Measurements from ENCODE around the gene CYP2W1.

The CYP2W1 gene

GRCh38 chr7:979151-979550 is 3.8 kb upstream of the CYP2W1 start:
- Histone ChIP-seq H3K4me1 (ENCODE audit: insufficient read depth, low read length) (peaks cover 4% of the 10 kb centered on the region), H3K27me3 (ENCODE audit: insufficient read depth, low read length) (no peaks in the 10 kb centered on the region), H3K9ac (ENCODE audit: low read depth, low read length) (no peak overlapping the region), H3K9me3 (ENCODE audit: insufficient read depth, low read depth, low read length) (no peaks in the 10 kb centered on the region), H3K36me3 (ENCODE audit: insufficient read depth, low read length) (no peaks in the 10 kb centered on the region), H3K4me3 (ENCODE audit: low read length) (no peak overlapping the region), H3K27ac (ENCODE audit: low read depth, low read length) (no peak overlapping the region)
- WGBS, result 93% methylated on average over 16 of the region's 16 CpGs

DNA sequence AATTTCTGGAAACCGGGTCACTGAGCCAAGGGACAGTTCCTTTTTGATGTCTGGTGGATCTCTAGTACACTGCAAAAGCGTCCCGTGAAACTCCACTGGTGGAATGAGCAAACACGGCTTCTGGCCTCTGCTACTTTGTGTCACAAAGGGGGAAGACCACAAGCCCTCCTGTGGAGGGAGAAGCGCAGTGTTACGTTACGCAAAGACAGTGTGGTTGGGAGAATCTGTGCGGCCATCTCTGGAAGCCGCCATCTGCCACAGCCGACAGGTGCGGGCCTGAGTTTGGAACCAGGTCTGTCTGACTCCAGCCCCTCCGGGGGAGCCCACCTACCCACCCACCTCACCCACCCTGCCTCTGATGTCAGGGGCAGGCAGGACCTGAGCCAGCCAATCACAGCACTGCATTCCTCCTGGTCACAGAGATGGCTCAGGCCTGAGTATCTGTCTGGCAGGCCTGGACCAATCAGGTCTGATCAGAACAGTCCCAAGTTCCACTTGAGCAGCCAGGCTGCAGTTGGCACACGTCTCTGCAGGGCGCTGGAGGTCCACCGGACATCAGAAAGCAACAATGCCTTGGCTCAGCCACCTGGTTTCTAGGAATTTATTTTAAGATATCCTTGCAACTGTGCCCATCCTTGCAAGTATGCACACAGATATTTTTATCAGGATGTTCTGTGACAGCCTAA is 3.0 kb upstream of the CYP2W1 start:
- H3K4me3 ChIP-seq (ENCODE audit: low read length), result no peak overlapping the region
- WGBS, result 81% methylated on average over 15 of the region's 15 CpGs
- H3K27ac ChIP-seq (ENCODE audit: low read depth, low read length), result no peak overlapping the region

GRCh38 chr7:981793-982510 is 1.0 kb upstream of the CYP2W1 start:
- Histone ChIP-seq H3K36me3 (ENCODE audit: insufficient read depth, low read length) (no peaks in the 10 kb centered on the region), H3K4me3 (ENCODE audit: low read length) (no peak overlapping the region), H3K4me1 (ENCODE audit: insufficient read depth, low read length) (no peaks in the 10 kb centered on the region), H3K27me3 (ENCODE audit: insufficient read depth, low read length) (no peaks in the 10 kb centered on the region), H3K9ac (ENCODE audit: low read depth, low read length) (no peak overlapping the region), H3K27ac (ENCODE audit: low read depth, low read length) (no peak overlapping the region), H3K9me3 (ENCODE audit: insufficient read depth, low read depth, low read length) (no peaks in the 10 kb centered on the region)
- 95% methylated on average over 18 of the region's 19 CpGs for WGBS

More for the DNA sequence above, 3.0 kb upstream of the CYP2W1 start:
- Histone ChIP-seq H3K36me3 (ENCODE audit: insufficient read depth, low read length) (no peaks in the 10 kb centered on the region), H3K4me1 (ENCODE audit: insufficient read depth, low read length) (peaks cover 4% of the 10 kb centered on the region), H3K9ac (ENCODE audit: low read depth, low read length) (no peak overlapping the region), H3K9me3 (ENCODE audit: insufficient read depth, low read depth, low read length) (no peaks in the 10 kb centered on the region), H3K27me3 (ENCODE audit: insufficient read depth, low read length) (no peaks in the 10 kb centered on the region)

DNA sequence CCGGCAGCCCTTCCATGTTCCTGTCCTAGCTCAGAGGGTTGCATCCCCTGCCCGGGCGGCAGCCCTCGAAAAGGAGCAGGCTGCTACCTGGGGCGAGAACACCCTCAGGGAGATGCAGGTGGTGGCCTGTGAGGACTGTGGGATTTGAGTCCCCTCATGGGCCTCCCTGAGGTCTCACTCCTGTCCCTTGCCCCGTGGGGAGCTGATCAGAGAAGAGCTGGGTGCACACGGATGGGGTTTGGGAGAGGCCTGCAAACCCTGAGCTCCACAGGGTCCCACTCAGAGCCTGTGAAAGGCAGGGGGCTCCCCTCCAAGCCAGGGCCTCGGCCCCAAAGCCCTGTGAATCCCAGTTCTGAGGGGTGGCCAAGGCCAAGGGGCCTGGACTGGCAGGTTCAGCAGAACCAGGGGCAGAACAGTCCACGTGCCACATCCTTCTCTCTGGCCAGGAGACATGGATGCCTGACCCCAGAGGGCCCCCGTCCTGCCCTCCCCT is 424 bp upstream of the CYP2W1 start:
- 91% methylated on average over 10 of the region's 10 CpGs for WGBS
- no peak overlapping the region for H3K9ac ChIP-seq (ENCODE audit: low read depth, low read length)
- H3K36me3 ChIP-seq (ENCODE audit: insufficient read depth, low read length), result no peaks in the 10 kb centered on the region
- H3K27me3 ChIP-seq (ENCODE audit: insufficient read depth, low read length), result no peaks in the 10 kb centered on the region
- H3K4me1 ChIP-seq (ENCODE audit: insufficient read depth, low read length), result no peaks in the 10 kb centered on the region
- H3K27ac ChIP-seq (ENCODE audit: low read depth, low read length), result no peak overlapping the region
- H3K9me3 ChIP-seq (ENCODE audit: insufficient read depth, low read depth, low read length), result no peaks in the 10 kb centered on the region
- H3K4me3 ChIP-seq (ENCODE audit: low read length), result no peak overlapping the region

GRCh38 chr7:983616-984071 is 663 bp downstream of the CYP2W1 start:
- Histone ChIP-seq H3K36me3 (ENCODE audit: insufficient read depth, low read length) (no peaks in the 10 kb centered on the region), H3K4me1 (ENCODE audit: insufficient read depth, low read length) (no peaks in the 10 kb centered on the region), H3K9me3 (ENCODE audit: insufficient read depth, low read depth, low read length) (no peaks in the 10 kb centered on the region), H3K4me3 (ENCODE audit: low read length) (no peak overlapping the region), H3K9ac (ENCODE audit: low read depth, low read length) (no peak overlapping the region), H3K27me3 (ENCODE audit: insufficient read depth, low read length) (no peaks in the 10 kb centered on the region), H3K27ac (ENCODE audit: low read depth, low read length) (no peak overlapping the region)
- WGBS, result 93% methylated on average over 20 of the region's 20 CpGs

DNA sequence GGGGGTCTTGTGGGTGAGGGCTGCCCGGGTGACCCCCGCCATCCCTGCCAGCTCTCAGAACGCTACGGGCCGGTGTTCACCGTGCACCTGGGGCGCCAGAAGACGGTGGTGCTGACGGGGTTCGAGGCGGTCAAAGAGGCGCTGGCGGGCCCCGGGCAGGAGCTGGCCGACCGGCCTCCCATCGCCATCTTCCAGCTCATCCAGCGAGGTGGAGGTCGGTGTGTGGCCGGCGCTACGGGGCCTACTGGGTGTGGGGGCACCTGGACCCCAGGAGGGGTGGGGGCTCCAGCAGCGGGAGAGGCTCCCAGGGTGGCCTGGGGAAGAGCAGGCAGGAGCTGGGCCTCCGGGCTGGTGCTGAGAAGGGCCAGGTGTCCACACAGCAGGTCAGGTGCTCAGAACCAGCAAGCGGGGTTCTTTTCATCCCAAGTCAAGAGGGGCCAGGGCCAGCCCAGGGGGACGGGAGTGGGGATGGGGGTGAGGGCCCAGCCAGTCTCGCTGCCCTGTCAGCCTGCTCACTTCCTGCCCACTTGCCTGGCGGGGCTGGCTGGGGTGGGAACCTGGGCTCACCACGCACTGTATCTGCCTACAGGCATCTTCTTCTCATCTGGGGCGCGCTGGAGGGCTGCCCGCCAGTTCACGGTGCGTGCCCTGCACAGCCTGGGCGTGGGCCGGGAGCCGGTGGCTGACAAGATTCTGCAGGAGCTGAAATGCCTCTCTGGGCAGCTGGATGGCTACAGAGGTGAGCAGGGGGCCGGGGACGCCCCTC is 1.6 kb downstream of the CYP2W1 start:
- Histone ChIP-seq H3K4me1 (ENCODE audit: insufficient read depth, low read length) (no peaks in the 10 kb centered on the region), H3K9ac (ENCODE audit: low read depth, low read length) (no peak overlapping the region), H3K27ac (ENCODE audit: low read depth, low read length) (no peak overlapping the region)

DNA sequence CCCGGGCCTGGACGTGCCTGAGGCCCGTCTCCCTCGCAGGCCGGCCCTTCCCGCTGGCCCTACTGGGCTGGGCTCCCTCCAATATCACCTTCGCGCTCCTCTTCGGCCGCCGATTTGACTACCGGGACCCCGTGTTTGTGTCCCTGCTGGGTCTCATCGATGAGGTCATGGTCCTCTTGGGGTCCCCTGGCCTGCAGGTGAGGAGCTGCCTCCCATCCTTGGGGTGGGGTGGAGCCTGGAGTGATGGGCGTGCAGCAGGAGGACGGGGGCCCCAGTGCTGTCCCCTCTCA is 2.1 kb downstream of the CYP2W1 start:
- Histone ChIP-seq H3K4me3 (ENCODE audit: low read length) (no peak overlapping the region), H3K9ac (ENCODE audit: low read depth, low read length) (no peak overlapping the region), H3K9me3 (ENCODE audit: insufficient read depth, low read depth, low read length) (no peaks in the 10 kb centered on the region), H3K27ac (ENCODE audit: low read depth, low read length) (no peak overlapping the region), H3K4me1 (ENCODE audit: insufficient read depth, low read length) (no peaks in the 10 kb centered on the region), H3K36me3 (ENCODE audit: insufficient read depth, low read length) (no peaks in the 10 kb centered on the region), H3K27me3 (ENCODE audit: insufficient read depth, low read length) (no peaks in the 10 kb centered on the region)
- WGBS, result 90% methylated on average over 16 of the region's 16 CpGs

More for the DNA sequence above, 1.6 kb downstream of the CYP2W1 start:
- H3K27me3 ChIP-seq (ENCODE audit: insufficient read depth, low read length), result no peaks in the 10 kb centered on the region
- H3K9me3 ChIP-seq (ENCODE audit: insufficient read depth, low read depth, low read length), result no peaks in the 10 kb centered on the region
- no peak overlapping the region for H3K4me3 ChIP-seq (ENCODE audit: low read length)
- 94% methylated on average over 39 of the region's 39 CpGs for WGBS
- no peaks in the 10 kb centered on the region for H3K36me3 ChIP-seq (ENCODE audit: insufficient read depth, low read length)

DNA sequence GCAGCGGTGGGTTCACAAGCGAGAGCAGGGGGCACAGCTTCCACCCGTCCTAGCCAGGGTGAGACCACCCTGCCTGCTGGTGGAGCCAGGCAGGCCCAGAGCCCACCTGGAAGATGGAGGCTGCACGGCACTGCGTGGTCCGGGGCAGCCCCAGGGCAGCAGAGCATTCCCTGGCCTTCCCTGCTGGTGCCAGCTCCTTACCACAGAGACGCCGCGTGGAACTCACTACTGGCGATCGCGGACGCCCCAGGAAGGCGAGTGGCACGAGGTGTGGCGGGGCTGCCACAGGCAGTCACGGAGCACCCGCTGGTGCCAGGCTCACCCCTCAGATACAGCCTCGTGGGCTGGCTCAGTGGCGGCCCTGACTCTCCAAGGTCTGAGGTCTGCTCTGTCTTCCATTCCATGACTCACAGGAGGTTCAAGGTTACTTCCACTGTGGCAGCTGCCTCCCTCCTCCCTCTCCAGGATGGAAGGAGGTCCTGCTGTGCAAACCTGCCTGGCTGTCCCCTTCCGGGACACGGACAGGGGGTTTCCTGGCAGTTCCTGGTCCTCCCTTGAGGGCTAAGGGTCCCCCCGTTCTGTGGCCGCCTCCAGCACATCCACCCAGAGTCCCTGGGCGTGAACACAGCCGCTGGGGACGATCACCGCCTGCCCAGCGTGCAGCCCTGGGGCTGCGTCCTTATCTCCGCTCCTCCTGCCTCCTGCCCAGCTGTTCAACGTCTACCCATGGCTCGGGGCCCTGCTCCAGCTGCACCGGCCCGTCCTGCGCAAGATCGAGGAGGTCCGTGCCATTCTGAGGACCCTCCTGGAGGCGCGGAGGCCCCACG is 3.1 kb downstream of the CYP2W1 start:
- Histone ChIP-seq H3K4me1 (ENCODE audit: insufficient read depth, low read length) (no peaks in the 10 kb centered on the region), H3K9me3 (ENCODE audit: insufficient read depth, low read depth, low read length) (no peaks in the 10 kb centered on the region), H3K9ac (ENCODE audit: low read depth, low read length) (no peak overlapping the region), H3K4me3 (ENCODE audit: low read length) (no peak overlapping the region), H3K27me3 (ENCODE audit: insufficient read depth, low read length) (no peaks in the 10 kb centered on the region), H3K27ac (ENCODE audit: low read depth, low read length) (no peak overlapping the region), H3K36me3 (ENCODE audit: insufficient read depth, low read length) (no peaks in the 10 kb centered on the region)
- WGBS, result 89% methylated on average over 41 of the region's 41 CpGs

DNA sequence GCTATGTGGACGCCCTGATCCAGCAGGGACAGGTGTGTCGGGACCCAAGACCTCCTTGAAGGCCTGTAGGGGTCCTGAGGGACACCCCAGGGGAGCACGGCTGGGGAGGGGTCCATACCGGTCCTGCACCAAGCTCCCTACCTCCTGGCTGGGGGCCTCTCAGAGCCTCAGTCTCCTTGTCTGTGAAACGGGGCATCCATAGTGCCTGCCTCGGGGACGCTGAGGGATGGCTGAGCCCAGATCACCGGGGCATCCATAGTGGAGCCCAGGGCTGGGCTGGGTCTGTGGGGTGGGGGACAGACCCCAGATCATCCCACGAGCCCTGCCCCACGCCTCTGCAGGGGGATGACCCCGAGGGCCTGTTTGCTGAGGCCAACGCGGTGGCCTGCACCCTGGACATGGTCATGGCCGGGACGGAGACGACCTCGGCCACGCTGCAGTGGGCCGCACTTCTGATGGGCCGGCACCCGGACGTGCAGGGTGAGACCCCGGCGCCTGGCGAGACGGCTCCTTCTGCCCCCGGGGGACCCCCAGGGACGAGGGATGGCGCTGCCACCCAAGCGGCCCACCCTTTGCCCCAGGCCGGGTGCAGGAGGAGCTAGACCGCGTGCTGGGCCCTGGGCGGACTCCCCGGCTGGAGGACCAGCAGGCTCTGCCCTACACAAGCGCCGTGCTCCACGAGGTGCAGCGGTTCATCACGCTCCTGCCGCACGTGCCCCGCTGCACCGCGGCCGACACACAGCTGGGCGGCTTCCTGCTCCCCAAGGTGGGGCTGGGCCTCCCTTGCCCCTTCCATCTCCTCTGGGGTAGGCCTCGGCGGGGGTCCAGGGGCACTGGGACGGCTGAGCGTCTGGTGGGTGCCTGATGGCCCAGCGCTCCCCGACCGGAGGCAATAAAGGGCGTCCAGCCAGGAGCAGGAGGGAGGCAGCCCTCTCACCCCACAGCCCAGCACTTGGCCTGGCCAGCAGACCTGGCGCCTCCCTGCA is 4.1 kb downstream of the CYP2W1 start:
- no peak overlapping the region for H3K4me3 ChIP-seq (ENCODE audit: low read length)
- H3K9ac ChIP-seq (ENCODE audit: low read depth, low read length), result no peak overlapping the region
- no peaks in the 10 kb centered on the region for H3K4me1 ChIP-seq (ENCODE audit: insufficient read depth, low read length)
- H3K27me3 ChIP-seq (ENCODE audit: insufficient read depth, low read length), result no peaks in the 10 kb centered on the region
- 95% methylated on average over 56 of the region's 56 CpGs for WGBS
- no peaks in the 10 kb centered on the region for H3K36me3 ChIP-seq (ENCODE audit: insufficient read depth, low read length)
- H3K27ac ChIP-seq (ENCODE audit: low read depth, low read length), result no peak overlapping the region
- no peaks in the 10 kb centered on the region for H3K9me3 ChIP-seq (ENCODE audit: insufficient read depth, low read depth, low read length)

DNA sequence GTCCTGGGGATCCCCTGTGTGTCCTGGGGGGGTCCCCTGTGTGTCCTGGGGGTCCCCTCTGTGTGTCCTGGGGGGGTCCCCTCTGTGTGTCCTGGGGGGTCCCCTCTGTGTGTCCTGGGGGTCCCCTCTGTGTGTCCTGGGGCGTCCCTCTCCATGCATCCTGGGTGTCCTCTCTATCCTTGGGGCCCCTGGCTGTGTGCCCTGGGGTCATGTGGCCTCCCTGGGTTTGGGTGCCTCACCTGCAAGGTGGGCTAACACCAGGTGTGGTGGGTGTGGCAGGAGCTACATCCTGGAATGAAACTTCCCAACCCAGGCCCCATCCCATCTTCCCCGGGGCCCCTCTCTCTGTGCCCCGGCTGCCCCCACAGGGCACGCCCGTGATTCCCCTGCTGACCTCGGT is 4.9 kb downstream of the CYP2W1 start:
- Histone ChIP-seq H3K27ac (ENCODE audit: low read depth, low read length) (no peak overlapping the region), H3K9ac (ENCODE audit: low read depth, low read length) (no peak overlapping the region), H3K27me3 (ENCODE audit: insufficient read depth, low read length) (no peaks in the 10 kb centered on the region), H3K4me1 (ENCODE audit: insufficient read depth, low read length) (no peaks in the 10 kb centered on the region), H3K36me3 (ENCODE audit: insufficient read depth, low read length) (no peaks in the 10 kb centered on the region), H3K4me3 (ENCODE audit: low read length) (no peak overlapping the region), H3K9me3 (ENCODE audit: insufficient read depth, low read depth, low read length) (no peaks in the 10 kb centered on the region)
- 80% methylated on average over 6 of the region's 6 CpGs for WGBS

All from HUES64 (cell line).